Right lobe of liver (tissue), 4 donors: ENCODE data around the gene PIGL.

Experiments used
- POLR2A ChIP-seq: fragments of 450-650 bp; IDR thresholded peaks from one replicate; pipeline ENCODE4 v1.6.1; 2017; ENCODE audit warnings: antibody characterized with exemption, mild to moderate bottlenecking
- TF ChIP-seq, protein P1 (sequence below), 4 donors: fragments of 200-600 bp in 3 of 4; fragments of 450-650 bp in 1 of 4; IDR thresholded peaks; one replicate each; pipeline versions ENCODE4 v1.5.1 to v1.8.0; 2016 to 2022; ENCODE audit warnings: antibody characterized with exemption in 4 of 4, mild to moderate bottlenecking in 2 of 4
- donor health status: DM: no; HTN: no; CAD: no.
- donor health status: DM: no; HTN: no; CAD: no.
- donor health status: DM: no; HTN: yes; CAD: no.

DNA sequence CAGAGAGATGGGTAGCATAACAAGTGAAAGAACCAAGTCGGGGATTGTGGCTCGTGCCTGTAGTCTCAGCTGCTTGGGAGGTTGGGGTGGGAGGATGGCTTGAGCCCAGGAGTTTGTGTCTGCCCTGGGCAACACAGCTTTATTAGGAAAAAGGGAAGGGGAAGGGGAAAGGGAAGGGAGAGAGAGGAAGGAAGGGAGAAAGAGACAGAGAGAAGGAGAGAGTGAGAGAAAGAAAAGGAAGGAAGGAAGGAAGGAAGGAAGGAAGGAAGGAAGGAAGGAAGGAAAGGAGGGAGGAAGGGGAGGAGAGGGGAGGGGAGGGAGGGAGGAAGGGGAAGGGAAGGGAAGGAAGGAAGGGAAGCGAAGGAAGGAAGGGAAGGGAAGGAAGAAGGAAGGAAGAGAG, 103.0 kb downstream of the PIGL start:
- no peak for TF ChIP-seq POLR2A
- TF ChIP-seq, protein P1, sequence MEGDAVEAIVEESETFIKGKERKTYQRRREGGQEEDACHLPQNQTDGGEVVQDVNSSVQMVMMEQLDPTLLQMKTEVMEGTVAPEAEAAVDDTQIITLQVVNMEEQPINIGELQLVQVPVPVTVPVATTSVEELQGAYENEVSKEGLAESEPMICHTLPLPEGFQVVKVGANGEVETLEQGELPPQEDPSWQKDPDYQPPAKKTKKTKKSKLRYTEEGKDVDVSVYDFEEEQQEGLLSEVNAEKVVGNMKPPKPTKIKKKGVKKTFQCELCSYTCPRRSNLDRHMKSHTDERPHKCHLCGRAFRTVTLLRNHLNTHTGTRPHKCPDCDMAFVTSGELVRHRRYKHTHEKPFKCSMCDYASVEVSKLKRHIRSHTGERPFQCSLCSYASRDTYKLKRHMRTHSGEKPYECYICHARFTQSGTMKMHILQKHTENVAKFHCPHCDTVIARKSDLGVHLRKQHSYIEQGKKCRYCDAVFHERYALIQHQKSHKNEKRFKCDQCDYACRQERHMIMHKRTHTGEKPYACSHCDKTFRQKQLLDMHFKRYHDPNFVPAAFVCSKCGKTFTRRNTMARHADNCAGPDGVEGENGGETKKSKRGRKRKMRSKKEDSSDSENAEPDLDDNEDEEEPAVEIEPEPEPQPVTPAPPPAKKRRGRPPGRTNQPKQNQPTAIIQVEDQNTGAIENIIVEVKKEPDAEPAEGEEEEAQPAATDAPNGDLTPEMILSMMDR (IDR thresholded peaks at IDR 0.05), result no peak
